Measurements from ENCODE around the gene GNAT2. TPM values are rescaled to one million over a fixed set of nuclear protein-coding genes. Genes with fewer than 3 reads are reported as not detected.

The GNAT2 gene
- total RNA-seq, 1 donor from 2014 or later: not detected

DNA sequence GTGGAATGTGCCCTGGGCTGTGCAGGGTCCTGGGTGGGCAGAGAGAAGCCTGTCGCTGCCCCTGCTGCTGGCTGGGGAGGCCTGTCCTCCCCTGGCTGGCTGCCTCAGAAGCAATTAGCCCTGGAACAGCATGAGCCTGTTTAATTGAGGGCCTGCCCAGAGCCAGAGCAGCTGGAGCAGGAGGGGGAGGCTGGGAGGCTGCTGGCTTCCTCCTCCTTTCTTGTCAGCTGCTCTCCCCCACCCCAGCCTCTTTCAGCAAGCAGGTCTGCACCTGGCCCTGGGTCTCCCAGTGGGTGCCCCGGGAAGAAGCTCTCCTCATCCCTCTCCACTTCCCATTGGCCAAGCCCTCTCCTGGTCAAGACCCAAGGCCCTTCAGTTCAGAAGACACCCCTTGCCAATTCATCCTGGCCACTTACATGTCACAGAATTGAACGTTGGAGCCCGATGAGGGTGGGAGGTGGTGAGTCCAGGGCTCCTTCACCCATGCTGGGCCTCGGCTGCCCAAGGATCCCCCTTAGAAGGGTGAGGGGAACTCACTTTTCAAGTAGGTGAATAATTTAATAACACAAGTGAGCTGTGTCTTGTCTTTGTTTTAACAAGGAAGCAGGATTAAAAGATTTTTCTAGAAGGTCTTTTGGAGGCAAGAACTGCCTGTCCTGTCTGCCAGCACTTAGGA, 13.4 kb upstream of the GNAT2 start:
- TF ChIP-seq, protein P1, sequence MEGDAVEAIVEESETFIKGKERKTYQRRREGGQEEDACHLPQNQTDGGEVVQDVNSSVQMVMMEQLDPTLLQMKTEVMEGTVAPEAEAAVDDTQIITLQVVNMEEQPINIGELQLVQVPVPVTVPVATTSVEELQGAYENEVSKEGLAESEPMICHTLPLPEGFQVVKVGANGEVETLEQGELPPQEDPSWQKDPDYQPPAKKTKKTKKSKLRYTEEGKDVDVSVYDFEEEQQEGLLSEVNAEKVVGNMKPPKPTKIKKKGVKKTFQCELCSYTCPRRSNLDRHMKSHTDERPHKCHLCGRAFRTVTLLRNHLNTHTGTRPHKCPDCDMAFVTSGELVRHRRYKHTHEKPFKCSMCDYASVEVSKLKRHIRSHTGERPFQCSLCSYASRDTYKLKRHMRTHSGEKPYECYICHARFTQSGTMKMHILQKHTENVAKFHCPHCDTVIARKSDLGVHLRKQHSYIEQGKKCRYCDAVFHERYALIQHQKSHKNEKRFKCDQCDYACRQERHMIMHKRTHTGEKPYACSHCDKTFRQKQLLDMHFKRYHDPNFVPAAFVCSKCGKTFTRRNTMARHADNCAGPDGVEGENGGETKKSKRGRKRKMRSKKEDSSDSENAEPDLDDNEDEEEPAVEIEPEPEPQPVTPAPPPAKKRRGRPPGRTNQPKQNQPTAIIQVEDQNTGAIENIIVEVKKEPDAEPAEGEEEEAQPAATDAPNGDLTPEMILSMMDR (IDR thresholded peaks at IDR 0.05): no peak
- H3K4me3 Mint-ChIP-seq (ENCODE audit: unreplicated experiment): no peak overlapping the region
- H3K27me3 Mint-ChIP-seq (ENCODE audit: low read depth): no peaks in the 10 kb centered on the region
- DNase-seq (ENCODE audit: low spot score): no peak
- H3K4me1 Mint-ChIP-seq (ENCODE audit: low read depth): peaks cover 6% of the 10 kb centered on the region
- H3K27ac Mint-ChIP-seq (ENCODE audit: unreplicated experiment): no peak overlapping the region
- peaks cover 23% of the 10 kb centered on the region for H3K36me3 Mint-ChIP-seq (ENCODE audit: low read depth)
- no peaks in the 10 kb centered on the region for H3K9me3 Mint-ChIP-seq (ENCODE audit: low read depth)

DNA sequence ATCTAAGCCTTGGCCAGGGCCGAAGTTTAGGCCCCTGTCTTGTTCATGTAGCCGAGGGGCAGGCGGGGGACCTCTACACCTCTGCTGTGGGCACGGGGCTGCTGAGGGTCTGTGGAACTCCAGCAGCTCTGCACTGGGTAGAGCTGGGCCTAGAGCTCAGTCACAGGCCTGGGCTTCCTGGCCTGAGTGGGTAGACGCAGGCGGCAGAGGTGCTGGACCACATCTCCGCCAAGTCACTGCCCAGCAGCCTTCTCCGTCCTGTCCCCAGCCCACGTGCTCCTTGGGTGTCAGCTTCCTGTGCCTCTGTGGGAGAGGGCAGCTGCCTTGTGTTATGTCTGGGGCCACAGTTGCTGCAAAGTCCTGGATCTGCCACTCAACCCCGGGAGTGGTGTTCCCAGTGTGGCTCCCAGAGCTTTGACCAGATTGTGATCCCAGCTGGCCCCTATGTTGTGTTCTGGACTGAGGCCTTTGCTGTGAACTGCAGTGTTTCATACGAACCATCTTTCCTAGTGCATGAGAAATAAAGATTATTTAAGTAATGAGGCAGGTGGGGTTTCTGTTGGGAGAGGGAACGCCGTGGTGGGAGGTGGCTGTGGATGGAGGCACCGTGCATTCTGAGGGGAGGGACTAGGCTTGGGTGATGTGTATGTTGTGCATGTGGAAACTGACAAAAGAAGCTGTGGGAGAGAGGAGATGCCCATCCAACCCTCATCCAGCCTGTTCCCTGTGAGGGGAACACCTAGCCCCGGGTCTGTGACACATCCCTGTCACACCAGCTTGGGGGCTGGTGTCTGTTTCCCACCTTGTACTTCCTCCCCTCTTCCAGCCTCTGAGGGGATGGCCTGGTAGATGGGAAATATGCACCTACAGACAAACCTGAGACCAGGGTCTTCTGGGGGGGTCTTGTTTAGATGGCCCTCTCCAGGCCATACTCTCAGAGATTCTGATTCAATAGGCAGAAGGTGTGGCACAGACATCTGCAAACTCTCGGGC, 12.4 kb upstream of the GNAT2 start:
- Mint-ChIP-seq H3K4me3 (ENCODE audit: unreplicated experiment) (no peak overlapping the region), H3K27me3 (ENCODE audit: low read depth) (no peaks in the 10 kb centered on the region), H3K36me3 (ENCODE audit: low read depth) (peaks cover 28% of the 10 kb centered on the region), H3K9me3 (ENCODE audit: low read depth) (no peaks in the 10 kb centered on the region), H3K27ac (ENCODE audit: unreplicated experiment) (no peak overlapping the region), H3K4me1 (ENCODE audit: low read depth) (peaks cover 6% of the 10 kb centered on the region)
- TF ChIP-seq, protein P1 (IDR thresholded peaks at IDR 0.05): no peak
- no peak for DNase-seq (ENCODE audit: low spot score)

DNA sequence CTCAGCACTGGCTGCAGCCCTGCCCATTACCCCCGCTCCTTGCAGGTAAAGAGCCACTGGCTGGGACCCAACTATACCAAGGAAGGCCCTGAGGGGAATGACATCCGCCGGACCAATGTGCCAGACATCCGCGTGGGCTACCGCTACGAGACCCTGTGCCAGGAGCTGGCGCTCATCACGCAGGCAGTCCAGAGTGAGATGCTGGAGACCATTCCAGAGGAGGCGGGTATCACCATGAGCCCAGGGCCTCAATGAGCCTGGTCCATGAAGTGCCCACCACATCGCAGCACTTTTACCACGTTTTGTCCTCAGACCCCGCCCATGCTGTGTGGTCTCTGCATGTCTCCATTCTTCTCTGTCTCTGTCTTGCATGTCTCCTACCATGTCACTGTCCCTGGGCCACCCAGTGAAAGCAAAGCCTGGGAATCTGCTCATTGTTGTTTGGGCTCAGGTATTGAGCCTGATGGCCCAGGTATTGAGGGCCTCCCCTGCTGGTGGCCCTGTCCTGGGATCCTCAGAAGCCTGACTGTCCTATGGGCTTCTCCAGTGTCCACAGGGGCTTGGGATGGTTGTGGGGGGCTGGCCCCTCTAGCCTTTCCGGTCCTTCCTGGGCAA, 11.6 kb upstream of the GNAT2 start:
- TF ChIP-seq, protein P1 (IDR thresholded peaks at IDR 0.05): no peak
- H3K36me3 Mint-ChIP-seq (ENCODE audit: low read depth): peaks cover 34% of the 10 kb centered on the region
- H3K9me3 Mint-ChIP-seq (ENCODE audit: low read depth): no peaks in the 10 kb centered on the region
- no peak overlapping the region for H3K27ac Mint-ChIP-seq (ENCODE audit: unreplicated experiment)
- H3K4me1 Mint-ChIP-seq (ENCODE audit: low read depth): peaks cover 1% of the 10 kb centered on the region
- DNase-seq (ENCODE audit: low spot score): no peak
- H3K27me3 Mint-ChIP-seq (ENCODE audit: low read depth): no peaks in the 10 kb centered on the region
- no peak overlapping the region for H3K4me3 Mint-ChIP-seq (ENCODE audit: unreplicated experiment)

DNA sequence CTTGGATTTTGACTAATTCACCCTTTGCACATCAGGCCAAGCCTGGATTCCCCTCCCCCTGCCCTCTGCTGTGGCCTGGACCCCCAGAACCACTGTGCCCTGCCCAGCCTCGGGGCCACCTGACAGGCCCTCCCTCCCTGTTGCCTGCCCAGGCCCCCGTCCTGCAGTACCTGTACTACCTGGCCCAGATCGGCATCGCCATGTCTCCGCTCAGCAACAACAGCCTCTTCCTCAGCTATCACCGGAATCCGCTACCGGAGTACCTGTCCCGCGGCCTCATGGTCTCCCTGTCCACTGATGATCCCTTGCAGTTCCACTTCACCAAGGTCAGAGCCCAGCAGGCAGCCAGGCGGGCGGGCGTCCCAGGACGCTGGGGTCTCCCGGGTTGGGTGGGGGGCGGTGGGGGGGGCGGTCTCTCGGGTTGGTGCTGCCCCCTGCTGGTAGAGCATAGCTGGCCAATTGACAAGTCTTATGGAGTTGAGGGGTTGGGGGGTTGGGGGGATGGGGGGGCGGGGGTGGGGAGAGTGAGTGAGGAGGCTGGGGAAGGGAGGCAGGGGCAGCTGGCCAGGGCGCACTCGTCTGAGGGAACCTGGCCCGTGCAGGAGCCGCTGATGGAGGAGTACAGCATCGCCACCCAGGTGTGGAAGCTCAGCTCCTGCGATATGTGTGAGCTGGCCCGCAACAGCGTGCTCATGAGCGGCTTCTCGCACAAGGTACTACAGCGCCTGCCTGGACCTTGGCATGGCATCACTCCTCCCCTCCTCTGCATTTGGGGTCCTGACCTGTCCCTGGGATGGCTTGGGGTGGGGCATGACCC, 10.9 kb upstream of the GNAT2 start:
- Mint-ChIP-seq H3K9me3 (ENCODE audit: low read depth) (no peaks in the 10 kb centered on the region), H3K4me3 (ENCODE audit: unreplicated experiment) (no peak overlapping the region), H3K4me1 (ENCODE audit: low read depth) (peaks cover 2% of the 10 kb centered on the region), H3K27ac (ENCODE audit: unreplicated experiment) (no peak overlapping the region), H3K36me3 (ENCODE audit: low read depth) (peaks cover 35% of the 10 kb centered on the region), H3K27me3 (ENCODE audit: low read depth) (no peaks in the 10 kb centered on the region)
- TF ChIP-seq, protein P1 (IDR thresholded peaks at IDR 0.05): peak; percentile 75
- DNase-seq (ENCODE audit: low spot score): no peak

Measured in chondrocyte (in vitro differentiated cells).